ENCODE data around the gene ALDH2. TPM values are rescaled to one million over a fixed set of nuclear protein-coding genes. Genes with fewer than 3 reads are reported as not detected.
A peak's percentile ranks its signal among the peaks of the same experiment; 100 is the strongest.
"Not testable (repeated sequence)": the region's sequence is repeated elsewhere in the genome, so short reads cannot be mapped to it uniquely, and the experiment has no call there.

Gene ALDH2
- total and polyA plus RNA-seq, 2 donors (not counting 1 experiment from before 2014, with no cell fraction given): 27.7 to 53.7 TPM

GRCh38 chr12:111733340-111733915 lies 33.3 kb upstream of the ALDH2 start:
- Histone ChIP-seq H3K79me2 (ENCODE audit: control insufficient read depth, insufficient read depth, low read length) (no peaks in the 10 kb centered on the region), H4K20me1 (ENCODE audit: control insufficient read depth, extremely low read depth, insufficient read depth, low read length) (no peaks in the 10 kb centered on the region), H3K4me2 (ENCODE audit: extremely low read depth, insufficient read depth, low read length) (no peak overlapping the region), H2AFZ (ENCODE audit: low read length) (no peak overlapping the region), H3K36me3 (ENCODE audit: control insufficient read depth, insufficient read depth, low read length) (peaks cover 1% of the 10 kb centered on the region), H3K9me3 (ENCODE audit: control insufficient read depth, insufficient read depth, low read depth, low read length) (no peaks in the 10 kb centered on the region), H3K27ac (ENCODE audit: insufficient read depth, low read length) (no peak overlapping the region), H3K4me3 (replicated peaks in 1 of 4; ENCODE audit: control extremely low read depth in 1 of 4, insufficient read depth in 1 of 4, low read depth in 3 of 4, low read length in 4 of 4) (no peak overlapping the region), H3K9ac (ENCODE audit: insufficient read depth, low read length) (no peak overlapping the region), H3K4me1 (ENCODE audit: control insufficient read depth, extremely low read depth, insufficient read depth, low read length) (no peaks in the 10 kb centered on the region), H3K27me3 (ENCODE audit: control insufficient read depth, insufficient read depth, low read length) (no peaks in the 10 kb centered on the region)
- TF ChIP-seq CTCF (conservative IDR thresholded peaks at IDR 0.05 in 1 of 2, IDR thresholded peaks at IDR 0.05 in 1 of 2; ENCODE audit: low read depth in 1 of 2, low read length in 2 of 2): no peak
- TF ChIP-seq EZH2 (IDR thresholded peaks at IDR 0.05; ENCODE audit: low read length, missing control alignments): no peak
- no peak for DNase-seq (ENCODE audit: low read depth in 2 of 2)

GRCh38 chr12:111739524-111739923 lies 27.2 kb upstream of the ALDH2 start:
- not testable (repeated sequence) for H3K4me3 ChIP-seq (replicated peaks in 1 of 4; ENCODE audit: control extremely low read depth in 1 of 4, insufficient read depth in 1 of 4, low read depth in 3 of 4, low read length in 4 of 4); H4K20me1 ChIP-seq (ENCODE audit: control insufficient read depth, extremely low read depth, insufficient read depth, low read length); H3K9me3 ChIP-seq (ENCODE audit: control insufficient read depth, insufficient read depth, low read depth, low read length); H3K36me3 ChIP-seq (ENCODE audit: control insufficient read depth, insufficient read depth, low read length); H3K4me1 ChIP-seq (ENCODE audit: control insufficient read depth, extremely low read depth, insufficient read depth, low read length); H3K27ac ChIP-seq (ENCODE audit: insufficient read depth, low read length); DNase-seq (ENCODE audit: low read depth in 2 of 2); H2AFZ ChIP-seq (ENCODE audit: low read length); H3K27me3 ChIP-seq (ENCODE audit: control insufficient read depth, insufficient read depth, low read length); H3K4me2 ChIP-seq (ENCODE audit: extremely low read depth, insufficient read depth, low read length); H3K79me2 ChIP-seq (ENCODE audit: control insufficient read depth, insufficient read depth, low read length); H3K9ac ChIP-seq (ENCODE audit: insufficient read depth, low read length)

- H3K79me2 ChIP-seq (ENCODE audit: control insufficient read depth, insufficient read depth, low read length): no peaks in the 10 kb centered on the region
- H3K9me3 ChIP-seq (ENCODE audit: control insufficient read depth, insufficient read depth, low read depth, low read length): no peaks in the 10 kb centered on the region
- H4K20me1 ChIP-seq (ENCODE audit: control insufficient read depth, extremely low read depth, insufficient read depth, low read length): no peaks in the 10 kb centered on the region
- no peak overlapping the region for H3K4me2 ChIP-seq (ENCODE audit: extremely low read depth, insufficient read depth, low read length)
- no peaks in the 10 kb centered on the region for H3K4me1 ChIP-seq (ENCODE audit: control insufficient read depth, extremely low read depth, insufficient read depth, low read length)
- peaks cover 9% of the 10 kb centered on the region for H3K36me3 ChIP-seq (ENCODE audit: control insufficient read depth, insufficient read depth, low read length)
- no peak overlapping the region for H3K27ac ChIP-seq (ENCODE audit: insufficient read depth, low read length)
- no peak for TF ChIP-seq CTCF (conservative IDR thresholded peaks at IDR 0.05 in 1 of 2, IDR thresholded peaks at IDR 0.05 in 1 of 2; ENCODE audit: low read depth in 1 of 2, low read length in 2 of 2)
- TF ChIP-seq EZH2 (IDR thresholded peaks at IDR 0.05; ENCODE audit: low read length, missing control alignments): no peak
- H3K4me3 ChIP-seq (replicated peaks in 1 of 4; ENCODE audit: control extremely low read depth in 1 of 4, insufficient read depth in 1 of 4, low read depth in 3 of 4, low read length in 4 of 4): no peak overlapping the region
- peak in 1 of 2 donors; percentile 40 for DNase-seq (ENCODE audit: low read depth in 2 of 2)
- no peak overlapping the region for H2AFZ ChIP-seq (ENCODE audit: low read length)
- no peak overlapping the region for H3K9ac ChIP-seq (ENCODE audit: insufficient read depth, low read length)
- no peaks in the 10 kb centered on the region for H3K27me3 ChIP-seq (ENCODE audit: control insufficient read depth, insufficient read depth, low read length)
These were observed 25.4 kb upstream of the ALDH2 start for GRCh38 chr12:111741235-111741812.
